WERI-Rb-1 (cell line): ENCODE results near the gene ATP9A.

ENCODE experiments used
- DNase-seq: peaks from one replicate; pipeline ENCODE4 v3.0.0-alpha.2; 2020
- H3K27ac ChIP-seq: fragments of 250-450 bp; sonication (Bioruptor Pico); 2 replicates; pipeline ENCODE4 v1.5.1; 2020; ENCODE audit warnings: mild to moderate bottlenecking, moderate library complexity
- H3K27me3 ChIP-seq: fragments of 250-450 bp; sonication (Bioruptor Pico); 2 replicates; pipeline ENCODE4 v1.5.1; 2021; ENCODE audit warnings: mild to moderate bottlenecking, low read depth, moderate library complexity; ENCODE audit not compliant: insufficient read depth, severe bottlenecking
- H3K36me3 ChIP-seq: fragments of 250-450 bp; sonication (Bioruptor Pico); 2 replicates; pipeline ENCODE4 v1.5.1; 2020; ENCODE audit warnings: mild to moderate bottlenecking, moderate library complexity
- H3K4me3 ChIP-seq: 2 replicates; pipeline ENCODE4 v1.5.1; 2011; ENCODE audit warnings: low read depth, mild to moderate bottlenecking, control low read depth, low read length
- H3K9me3 ChIP-seq: fragments of 250-450 bp; sonication (Bioruptor Pico); 2 replicates; pipeline ENCODE4 v1.5.1; 2021; ENCODE audit warnings: mild to moderate bottlenecking, moderate library complexity; ENCODE audit not compliant: severe bottlenecking
- TF ChIP-seq, protein P1 (sequence below): IDR thresholded peaks from 2 replicates; pipeline ENCODE4 v1.5.1; 2011; ENCODE audit warnings: low read depth, mild to moderate bottlenecking, control low read depth, inconsistent platforms, low read length

The ATP9A gene

DNA sequence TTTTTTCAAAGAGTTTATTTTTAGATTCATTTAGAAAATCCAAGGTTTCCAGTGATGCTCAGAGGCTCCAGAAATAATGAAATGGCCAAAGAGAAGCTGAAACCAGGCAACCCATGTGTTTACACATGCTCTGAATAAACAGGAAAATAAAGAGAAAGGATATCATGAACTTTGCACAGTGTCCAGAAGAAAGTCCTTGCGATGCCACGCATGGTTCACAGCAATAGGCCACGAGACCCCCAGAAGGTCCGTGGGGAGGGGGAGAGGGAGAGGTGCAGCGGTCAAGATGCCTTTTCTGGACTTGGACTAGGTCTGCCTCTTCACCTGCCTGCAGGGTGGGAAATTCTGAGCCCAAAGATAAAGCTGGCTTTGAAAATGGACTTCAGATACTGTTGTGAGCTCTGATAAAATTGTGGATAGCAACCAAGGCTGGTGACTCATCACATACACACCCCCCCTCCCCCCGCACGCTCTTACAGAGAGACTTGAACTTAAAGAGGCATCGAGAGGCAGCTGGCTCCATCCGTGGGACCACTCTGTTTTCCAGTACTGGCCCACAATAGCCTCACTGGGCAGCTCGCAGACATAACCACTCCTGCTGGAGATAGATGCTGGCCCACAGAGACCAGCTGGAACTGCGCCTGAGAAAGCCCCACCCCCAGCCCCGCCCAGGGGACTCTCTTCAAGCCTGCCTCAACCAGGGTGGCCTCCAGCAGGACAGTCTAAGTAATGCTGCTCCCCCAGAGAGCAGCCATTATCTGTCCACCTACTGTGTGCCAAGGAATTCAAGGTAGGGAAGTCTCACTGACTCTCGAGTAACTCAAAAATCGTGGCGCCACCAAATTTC is 204.5 kb downstream of the ATP9A start:
- Histone ChIP-seq H3K4me3 (no peak overlapping the region), H3K27me3 (peaks cover 93% of the 10 kb centered on the region), H3K9me3 (no peaks in the 10 kb centered on the region), H3K27ac (no peak overlapping the region), H3K36me3 (no peaks in the 10 kb centered on the region)
- DNase-seq, result no peak
- TF ChIP-seq, protein P1, sequence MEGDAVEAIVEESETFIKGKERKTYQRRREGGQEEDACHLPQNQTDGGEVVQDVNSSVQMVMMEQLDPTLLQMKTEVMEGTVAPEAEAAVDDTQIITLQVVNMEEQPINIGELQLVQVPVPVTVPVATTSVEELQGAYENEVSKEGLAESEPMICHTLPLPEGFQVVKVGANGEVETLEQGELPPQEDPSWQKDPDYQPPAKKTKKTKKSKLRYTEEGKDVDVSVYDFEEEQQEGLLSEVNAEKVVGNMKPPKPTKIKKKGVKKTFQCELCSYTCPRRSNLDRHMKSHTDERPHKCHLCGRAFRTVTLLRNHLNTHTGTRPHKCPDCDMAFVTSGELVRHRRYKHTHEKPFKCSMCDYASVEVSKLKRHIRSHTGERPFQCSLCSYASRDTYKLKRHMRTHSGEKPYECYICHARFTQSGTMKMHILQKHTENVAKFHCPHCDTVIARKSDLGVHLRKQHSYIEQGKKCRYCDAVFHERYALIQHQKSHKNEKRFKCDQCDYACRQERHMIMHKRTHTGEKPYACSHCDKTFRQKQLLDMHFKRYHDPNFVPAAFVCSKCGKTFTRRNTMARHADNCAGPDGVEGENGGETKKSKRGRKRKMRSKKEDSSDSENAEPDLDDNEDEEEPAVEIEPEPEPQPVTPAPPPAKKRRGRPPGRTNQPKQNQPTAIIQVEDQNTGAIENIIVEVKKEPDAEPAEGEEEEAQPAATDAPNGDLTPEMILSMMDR, result no peak

DNA sequence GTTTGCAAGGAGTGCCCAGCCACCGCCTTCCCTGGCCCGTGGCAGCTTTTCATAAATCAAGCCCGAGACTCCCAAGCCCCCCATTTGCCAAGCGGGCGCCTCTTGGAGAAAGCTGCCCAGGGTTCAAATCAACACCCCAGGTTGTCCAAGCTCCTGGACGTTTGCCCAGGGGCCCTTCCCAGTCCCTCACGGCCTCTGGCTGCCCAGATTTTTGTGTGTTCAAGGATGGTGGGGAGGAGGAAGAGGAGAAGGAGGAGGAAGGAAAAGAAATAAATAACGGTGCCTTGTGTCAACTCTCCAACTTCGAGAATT is 205.1 kb downstream of the ATP9A start:
- TF ChIP-seq, protein P1, result no peak
- no peak overlapping the region for H3K27ac ChIP-seq
- no peak overlapping the region for H3K4me3 ChIP-seq
- no peak for DNase-seq
- no peaks in the 10 kb centered on the region for H3K36me3 ChIP-seq
- no peaks in the 10 kb centered on the region for H3K9me3 ChIP-seq
- peaks cover 93% of the 10 kb centered on the region for H3K27me3 ChIP-seq

DNA sequence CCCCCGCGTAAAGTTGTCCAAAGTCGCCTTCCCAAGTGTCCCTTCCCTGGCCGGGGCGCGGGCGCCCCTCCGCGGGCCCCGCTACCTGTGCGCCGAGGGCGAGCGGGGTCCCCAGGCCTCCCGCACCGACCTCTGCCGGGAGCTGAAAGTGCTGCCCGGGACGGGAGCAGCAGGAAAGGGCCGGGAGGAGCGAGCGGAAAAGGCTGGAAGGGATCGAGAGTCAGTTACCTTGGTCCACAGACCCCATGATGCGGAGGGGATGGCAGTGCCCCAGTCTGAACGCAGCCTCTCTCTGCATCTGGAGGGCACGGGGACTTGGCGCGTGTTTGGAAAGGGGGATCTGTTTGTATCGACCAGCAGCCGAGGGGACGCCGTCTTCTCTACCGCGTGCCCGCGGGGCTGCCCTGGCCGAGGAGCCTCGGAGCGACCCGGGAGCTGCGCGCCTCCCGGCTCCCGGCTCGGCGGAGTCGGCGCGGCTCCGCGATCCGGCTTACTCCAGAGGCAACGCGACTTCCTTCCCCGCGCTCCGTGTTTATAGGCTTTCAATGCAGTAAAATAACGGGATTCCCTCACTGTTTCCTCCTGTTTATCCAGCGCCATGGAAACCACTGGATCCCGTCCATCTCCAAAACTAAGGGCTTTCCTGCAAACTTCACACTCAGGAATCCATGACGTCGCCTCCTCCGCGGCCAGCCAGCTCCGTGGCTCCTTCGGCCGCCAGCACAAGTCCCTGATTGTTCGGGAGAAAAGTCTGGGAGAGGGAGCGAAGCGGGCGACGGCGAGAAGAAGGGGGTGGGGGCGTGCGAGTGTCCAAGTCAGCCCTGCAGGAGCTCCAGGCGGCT is 205.6 kb downstream of the ATP9A start:
- no peak overlapping the region for H3K27ac ChIP-seq
- TF ChIP-seq, protein P1, result no peak
- H3K4me3 ChIP-seq, result no peak overlapping the region; the same call in 1 of the 2 replicates
- no peak for DNase-seq
- peaks cover 96% of the 10 kb centered on the region for H3K27me3 ChIP-seq
- no peaks in the 10 kb centered on the region for H3K36me3 ChIP-seq
- no peaks in the 10 kb centered on the region for H3K9me3 ChIP-seq

DNA sequence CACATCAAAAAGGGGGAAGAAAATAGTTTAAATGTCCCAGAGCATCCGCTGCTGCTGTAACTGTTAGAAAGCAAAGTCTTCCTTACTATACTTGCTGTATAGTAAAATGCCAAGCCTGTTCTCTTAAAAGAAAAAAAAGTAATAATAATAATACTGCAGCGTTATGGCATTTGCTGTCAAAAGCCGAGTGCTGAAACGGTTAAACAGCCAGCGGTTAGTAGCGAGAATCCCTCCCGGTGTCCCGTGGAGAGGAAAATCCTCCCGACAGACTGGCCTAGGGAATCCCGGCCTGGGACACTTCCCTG is 206.2 kb downstream of the ATP9A start:
- no peak overlapping the region for H3K4me3 ChIP-seq
- no peak for DNase-seq
- peaks cover 96% of the 10 kb centered on the region for H3K27me3 ChIP-seq

DNA sequence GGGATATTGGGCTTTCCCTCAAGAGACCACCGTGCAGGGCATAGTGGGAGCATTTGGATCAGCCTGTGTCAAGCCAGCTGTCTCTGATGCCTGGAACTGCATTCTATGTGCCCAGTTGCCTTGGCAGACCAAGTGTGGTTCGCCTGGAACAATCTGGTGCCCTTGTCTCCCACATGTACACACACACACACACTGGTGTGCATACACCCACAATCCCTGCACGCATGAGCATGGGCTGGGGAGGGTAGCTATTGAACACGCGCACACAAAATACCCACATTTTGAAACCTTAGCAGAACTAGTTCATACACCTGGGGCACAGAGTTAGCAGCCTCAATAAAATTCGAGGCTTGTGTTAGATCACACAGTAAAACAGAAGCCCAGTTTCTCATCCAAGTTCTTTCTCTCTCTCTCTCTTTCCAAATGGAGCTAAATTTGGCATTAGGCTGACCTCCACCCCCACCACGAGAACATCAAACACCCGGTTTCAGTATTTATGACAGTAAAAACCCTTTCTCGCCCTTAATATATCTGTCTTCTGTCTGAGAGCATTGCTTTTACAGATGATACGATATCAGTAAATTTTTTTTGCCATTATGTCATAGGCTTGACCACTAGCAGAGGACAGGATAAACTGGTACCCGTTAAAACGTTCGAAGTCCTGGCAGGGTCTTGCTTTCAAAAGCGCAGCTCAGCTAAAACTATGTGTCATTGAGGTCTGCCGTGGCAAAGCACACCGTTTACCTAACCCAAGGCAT is 207.5 kb downstream of the ATP9A start:
- DNase-seq, result no peak
- TF ChIP-seq, protein P1, result no peak
- Histone ChIP-seq H3K27me3 (peaks cover 97% of the 10 kb centered on the region), H3K36me3 (no peaks in the 10 kb centered on the region), H3K27ac (no peak overlapping the region), H3K9me3 (no peaks in the 10 kb centered on the region), H3K4me3 (no peak overlapping the region)

More for the DNA sequence above, 206.2 kb downstream of the ATP9A start:
- Histone ChIP-seq H3K9me3 (no peaks in the 10 kb centered on the region), H3K36me3 (no peaks in the 10 kb centered on the region), H3K27ac (no peak overlapping the region)
- TF ChIP-seq, protein P1, result no peak
